ENCODE data around the gene MAML3. TPM values are rescaled to one million over a fixed set of nuclear protein-coding genes. Genes with fewer than 3 reads are reported as not detected.
A peak's percentile ranks its signal among the peaks of the same experiment; 100 is the strongest.

Gene MAML3
- total RNA-seq, 2 donors from 2014 or later = 9.3 to 10.1 TPM

GRCh38 chr4:139977838-139978609 is 176.0 kb downstream of the MAML3 start:
- H3K9me3 ChIP-seq = no peaks in the 10 kb centered on the region
- H3K27ac ChIP-seq = no peak overlapping the region
- H3K4me1 ChIP-seq = peaks cover 3% of the 10 kb centered on the region
- no peaks in the 10 kb centered on the region for H3K27me3 ChIP-seq
- intact Hi-C loops (cut with DNase I) = no loop called here
- TF ChIP-seq CTCF (IDR thresholded peaks at IDR 0.05) = no peak
- no peaks in the 10 kb centered on the region for H3K36me3 ChIP-seq
- DNase-seq = no peak
- H3K9ac ChIP-seq (ENCODE audit: low read depth in 2 of 2, low read length in 2 of 2) = no peak overlapping the region
- H3K4me3 ChIP-seq = no peak overlapping the region

GRCh38 chr4:139975830-139976272 is 178.1 kb downstream of the MAML3 start:
- H3K9me3 ChIP-seq = no peaks in the 10 kb centered on the region
- no peak for TF ChIP-seq CTCF (IDR thresholded peaks at IDR 0.05)
- DNase-seq = no peak
- no peak overlapping the region for H3K4me3 ChIP-seq
- H3K27me3 ChIP-seq = no peaks in the 10 kb centered on the region
- H3K9ac ChIP-seq (ENCODE audit: low read depth in 2 of 2, low read length in 2 of 2) = no peak overlapping the region
- H3K36me3 ChIP-seq = no peaks in the 10 kb centered on the region
- peaks cover 3% of the 10 kb centered on the region for H3K4me1 ChIP-seq
- intact Hi-C loops (cut with DNase I) = no loop called here
- H3K27ac ChIP-seq = peak overlapping the region; percentile 2

- TF ChIP-seq CTCF (IDR thresholded peaks at IDR 0.05) = no peak
- Histone ChIP-seq H3K4me1 (peaks cover 3% of the 10 kb centered on the region), H3K4me3 (no peak overlapping the region), H3K9me3 (no peaks in the 10 kb centered on the region), H3K9ac (ENCODE audit: low read depth in 2 of 2, low read length in 2 of 2) (no peak overlapping the region), H3K27me3 (no peaks in the 10 kb centered on the region), H3K36me3 (no peaks in the 10 kb centered on the region), H3K27ac (no peak overlapping the region)
- intact Hi-C loops (cut with DNase I) = no loop called here
- DNase-seq = no peak
Observed at GRCh38 chr4:139973616-139974015, 180.4 kb downstream of the MAML3 start.

- no peaks in the 10 kb centered on the region for H3K9me3 ChIP-seq
Observed at GRCh38 chr4:139973015-139973414, 181.0 kb downstream of the MAML3 start.

GRCh38 chr4:139972305-139972704 is 181.7 kb downstream of the MAML3 start:
- DNase-seq = no peak
- TF ChIP-seq CTCF (IDR thresholded peaks at IDR 0.05) = no peak
- H3K36me3 ChIP-seq = no peaks in the 10 kb centered on the region
- no peaks in the 10 kb centered on the region for H3K9me3 ChIP-seq
- H3K27me3 ChIP-seq = no peaks in the 10 kb centered on the region
- intact Hi-C loops (cut with DNase I) = no loop called here
- H3K27ac ChIP-seq = no peak overlapping the region
- no peak overlapping the region for H3K4me3 ChIP-seq
- peaks cover 3% of the 10 kb centered on the region for H3K4me1 ChIP-seq
- H3K9ac ChIP-seq (ENCODE audit: low read depth in 2 of 2, low read length in 2 of 2) = no peak overlapping the region

More at GRCh38 chr4:139973015-139973414, 181.0 kb downstream of the MAML3 start:
- no peak for TF ChIP-seq CTCF (IDR thresholded peaks at IDR 0.05)
- H3K27me3 ChIP-seq = no peaks in the 10 kb centered on the region
- no peak for DNase-seq
- H3K36me3 ChIP-seq = no peaks in the 10 kb centered on the region
- H3K4me1 ChIP-seq = peaks cover 3% of the 10 kb centered on the region
- no peak overlapping the region for H3K27ac ChIP-seq
- H3K9ac ChIP-seq (ENCODE audit: low read depth in 2 of 2, low read length in 2 of 2) = no peak overlapping the region
- no peak overlapping the region for H3K4me3 ChIP-seq
- intact Hi-C loops (cut with DNase I) = no loop called here
